NCI-H1417 treated with DMSO at 0.1 percent for 48 hours (cell line): ENCODE measurements around the gene WLS.

Experiments used
- DNase-seq: peaks from one replicate; lab custom pipeline; 2025; lab: John Stamatoyannopoulos, UW

Gene WLS

DNA sequence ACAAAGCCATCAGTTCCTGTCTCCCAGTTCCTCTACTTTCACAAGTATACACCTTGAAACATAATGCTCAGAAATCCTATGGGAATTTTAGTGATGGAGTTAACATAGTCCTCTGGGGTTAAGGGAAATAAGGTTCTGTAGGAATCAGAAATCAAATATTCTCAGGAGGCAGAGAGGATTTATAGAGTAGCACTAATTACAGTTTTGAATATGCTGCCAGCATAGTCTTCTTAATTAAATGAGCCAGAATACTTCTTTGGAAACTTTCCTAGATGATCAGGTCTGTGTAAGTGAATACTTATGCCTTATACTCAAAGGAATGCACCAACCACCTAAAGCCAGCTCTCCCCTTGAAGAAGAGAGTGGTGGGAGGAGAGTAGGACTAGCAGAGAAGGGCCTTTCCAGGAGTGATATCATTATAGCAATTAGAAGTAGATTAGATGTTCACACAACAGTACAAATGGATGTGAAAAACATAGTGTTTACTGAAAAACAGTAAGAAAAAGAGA is 150.5 kb downstream of the WLS start:
- DNase-seq = no peak

DNA sequence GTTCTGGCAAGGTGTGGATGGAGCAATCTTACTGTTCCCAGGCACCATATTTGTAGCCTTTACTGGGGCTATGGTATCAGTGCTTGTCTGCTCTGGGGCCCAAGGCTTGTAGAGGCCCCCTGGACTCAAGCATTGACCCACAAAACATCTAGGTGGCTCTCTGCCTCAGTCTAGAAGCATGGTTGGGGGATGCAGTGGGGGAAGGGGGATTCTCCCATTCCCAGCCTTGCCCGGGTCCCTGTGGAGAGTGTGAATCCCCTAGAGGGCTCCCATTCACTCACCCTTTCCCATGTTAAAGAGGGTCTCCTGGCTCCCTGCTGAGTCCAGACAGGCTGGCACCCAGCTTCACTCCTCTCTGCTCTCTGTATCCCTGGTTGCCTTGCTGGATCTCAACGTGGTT is 153.7 kb downstream of the WLS start:
- DNase-seq = no peak
